HK-2 (cell line): ENCODE data around the gene TAAR6.
A peak's percentile ranks its signal among the peaks of the same experiment; 100 is the strongest.
"Not testable (repeated sequence)": the region's sequence is repeated elsewhere in the genome, so short reads cannot be mapped to it uniquely, and the experiment has no call there.

ENCODE experiments used
- DNase-seq: peaks from one replicate; pipeline ENCODE4 v3.0.0-alpha.2; 2018; ENCODE audit not compliant: unreplicated experiment

Gene TAAR6, protein sequence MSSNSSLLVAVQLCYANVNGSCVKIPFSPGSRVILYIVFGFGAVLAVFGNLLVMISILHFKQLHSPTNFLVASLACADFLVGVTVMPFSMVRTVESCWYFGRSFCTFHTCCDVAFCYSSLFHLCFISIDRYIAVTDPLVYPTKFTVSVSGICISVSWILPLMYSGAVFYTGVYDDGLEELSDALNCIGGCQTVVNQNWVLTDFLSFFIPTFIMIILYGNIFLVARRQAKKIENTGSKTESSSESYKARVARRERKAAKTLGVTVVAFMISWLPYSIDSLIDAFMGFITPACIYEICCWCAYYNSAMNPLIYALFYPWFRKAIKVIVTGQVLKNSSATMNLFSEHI

GRCh38 chr6:132570221-132570777 is at the start of gene TAAR6:
TSS of gene TAAR6 (plus strand) at chr6:132570322. CDS start at chr6:132570322, 0 bp downstream.
- no peak for DNase-seq

GRCh38 chr6:132520953-132521352 is 49.2 kb upstream of the TAAR6 start:
- no peak for DNase-seq

DNA sequence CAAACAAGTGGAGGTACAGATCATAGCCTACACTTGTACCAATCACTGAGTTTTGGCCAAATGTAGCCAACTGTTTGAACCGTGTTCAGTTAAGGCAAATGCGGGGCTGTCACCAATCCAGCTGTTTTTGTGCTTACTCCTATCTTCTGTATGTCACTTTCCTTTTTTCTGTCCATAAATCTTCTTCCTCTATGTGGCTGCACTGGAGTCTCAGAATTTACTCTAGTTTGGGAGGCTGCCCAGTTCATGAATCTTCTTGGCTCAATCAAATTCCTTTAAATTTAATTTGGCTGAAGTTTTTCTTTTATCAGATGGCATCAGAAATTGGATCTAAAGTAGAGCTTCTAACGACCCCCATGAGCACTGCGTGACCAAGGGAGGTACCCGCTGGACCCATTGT is 45.5 kb upstream of the TAAR6 start:
- DNase-seq, result no peak

DNA sequence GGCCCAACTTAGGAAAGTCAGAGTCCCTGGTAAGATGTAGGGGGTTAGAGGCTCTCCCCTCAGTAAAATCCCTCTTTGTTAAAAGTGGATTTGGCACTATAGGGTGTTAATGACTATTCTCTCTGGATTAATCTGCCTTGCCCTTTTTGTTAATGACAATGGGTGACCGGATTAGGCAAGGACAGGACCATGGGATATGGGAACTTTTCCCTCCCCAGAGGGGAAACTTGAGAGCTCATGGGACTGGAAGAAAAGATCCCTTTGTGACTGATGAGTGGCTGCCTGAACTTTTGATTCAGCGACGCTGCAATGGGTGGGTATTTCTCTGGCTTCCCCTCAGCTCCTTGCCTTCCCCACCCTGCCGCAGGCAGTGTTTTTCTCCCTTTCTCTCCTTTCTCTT is 44.3 kb upstream of the TAAR6 start:
- DNase-seq, result no peak

GRCh38 chr6:132526461-132526860 is 43.7 kb upstream of the TAAR6 start:
- no peak for DNase-seq

GRCh38 chr6:132527791-132528190 is 42.3 kb upstream of the TAAR6 start:
- DNase-seq, result no peak

DNA sequence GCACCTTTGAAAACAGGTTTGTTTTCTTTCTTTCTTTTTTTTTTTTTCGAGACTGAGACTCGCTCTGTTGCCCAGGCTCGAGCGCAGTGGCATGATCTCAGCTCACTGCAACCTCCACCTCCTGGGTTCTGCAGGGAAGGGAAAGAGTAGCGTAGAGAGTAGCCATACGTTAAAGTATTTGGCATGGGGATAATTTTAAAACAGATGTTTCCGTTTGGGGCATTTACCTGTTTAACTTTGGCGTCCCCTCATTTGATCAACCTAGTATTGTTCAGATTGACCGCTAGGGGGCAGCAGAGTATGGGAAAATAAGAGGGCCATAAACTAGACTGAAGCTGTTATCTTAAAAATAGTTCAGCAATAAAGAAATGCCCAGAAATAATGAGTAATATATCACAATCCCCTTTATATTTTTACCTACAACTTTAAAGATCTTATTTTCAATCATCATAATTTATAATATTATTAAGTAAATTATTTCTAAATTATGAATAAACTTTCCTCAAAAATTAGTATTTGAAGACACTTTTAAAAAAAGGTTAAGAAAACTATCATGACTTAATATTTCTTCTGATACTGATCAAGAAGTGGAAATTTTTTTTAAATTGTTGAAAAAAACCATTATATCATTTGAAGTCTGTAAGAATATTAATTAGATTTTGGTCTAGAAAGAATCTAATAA is 39.7 kb upstream of the TAAR6 start:
- DNase-seq, result peak; percentile 61

DNA sequence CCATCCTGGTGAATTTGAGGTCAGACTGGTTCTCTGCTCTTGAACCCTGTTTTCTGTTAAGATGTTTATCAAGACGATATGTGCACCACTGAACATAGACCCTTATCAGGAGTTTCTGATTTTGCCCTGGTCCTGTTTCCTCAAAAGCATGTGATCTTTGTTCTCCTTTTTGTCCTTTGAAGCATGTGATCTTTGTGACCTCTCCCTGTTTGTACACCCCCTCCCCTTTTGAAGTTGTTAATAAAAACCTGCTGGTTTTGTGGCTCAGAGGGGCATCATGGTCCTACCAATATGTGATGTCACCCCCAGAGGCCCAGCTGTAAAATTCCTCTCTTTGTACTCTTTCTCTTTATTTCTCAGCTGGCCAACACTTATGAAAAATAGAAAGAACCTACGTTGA is 35.6 kb upstream of the TAAR6 start:
- DNase-seq, result not testable (repeated sequence)

- DNase-seq, result no peak
These were observed 33.0 kb upstream of the TAAR6 start for GRCh38 chr6:132537145-132537544.

DNA sequence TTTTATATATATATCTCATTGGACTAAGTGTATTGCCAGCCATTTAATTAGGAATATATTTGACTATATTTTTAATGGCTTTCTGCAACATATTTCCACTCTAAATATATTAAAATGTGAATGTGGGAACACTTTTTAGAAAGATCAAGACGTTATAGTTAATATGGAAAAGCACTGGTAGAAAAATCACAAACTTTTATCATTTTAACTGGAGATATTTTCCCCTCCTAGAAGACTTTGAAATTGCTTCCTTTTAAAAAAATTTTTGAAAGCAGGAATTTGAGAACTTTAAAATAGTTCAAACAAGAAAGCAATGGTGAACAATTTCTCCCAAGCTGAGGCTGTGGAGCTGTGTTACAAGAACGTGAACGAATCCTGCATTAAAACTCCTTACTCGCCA is 32.1 kb upstream of the TAAR6 start, which contains the start of gene TAAR9:
Gene TAAR9, plus strand, starts transcription at position 301 of the 400 bp plus-strand sequence. Its CDS starts 13 bp downstream, at position 314.
- no peak for DNase-seq

DNA sequence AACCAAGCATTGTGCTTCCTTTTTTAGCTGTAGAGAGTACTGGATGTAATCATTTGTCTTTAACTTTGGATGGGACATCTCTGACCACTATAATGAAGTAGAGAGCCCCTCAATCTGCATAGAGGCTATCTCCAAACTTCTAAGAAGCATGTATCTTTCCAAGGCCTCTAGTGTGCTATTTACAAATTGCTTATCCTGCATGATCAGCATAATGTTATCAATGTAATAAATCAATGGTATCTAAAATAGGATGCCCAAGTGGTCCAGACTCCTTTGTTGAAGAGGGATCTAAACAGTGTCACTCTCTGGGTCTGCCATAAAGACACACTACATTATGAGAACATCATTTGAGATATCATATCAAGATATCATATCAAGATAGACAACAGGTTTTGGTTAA is 25.3 kb upstream of the TAAR6 start:
- DNase-seq, result no peak

- no peak for DNase-seq
These were observed 21.2 kb upstream of the TAAR6 start for GRCh38 chr6:132548746-132549463.

- DNase-seq, result no peak
These were observed 18.9 kb upstream of the TAAR6 start for GRCh38 chr6:132551214-132551613.

GRCh38 chr6:132552372-132552771 is 17.8 kb upstream of the TAAR6 start, which contains the start of gene TAAR8:
TSS of gene TAAR8 (plus strand) at chr6:132552672. CDS start at chr6:132552693, 21 bp downstream.
- DNase-seq, result no peak

GRCh38 chr6:132560087-132560486 is 10.0 kb upstream of the TAAR6 start:
- DNase-seq, result not testable (repeated sequence)

- DNase-seq, result no peak
These were observed 3.7 kb upstream of the TAAR6 start for GRCh38 chr6:132566404-132566803.

GRCh38 chr6:132567566-132567965 is 2.6 kb upstream of the TAAR6 start:
- DNase-seq, result no peak

DNA sequence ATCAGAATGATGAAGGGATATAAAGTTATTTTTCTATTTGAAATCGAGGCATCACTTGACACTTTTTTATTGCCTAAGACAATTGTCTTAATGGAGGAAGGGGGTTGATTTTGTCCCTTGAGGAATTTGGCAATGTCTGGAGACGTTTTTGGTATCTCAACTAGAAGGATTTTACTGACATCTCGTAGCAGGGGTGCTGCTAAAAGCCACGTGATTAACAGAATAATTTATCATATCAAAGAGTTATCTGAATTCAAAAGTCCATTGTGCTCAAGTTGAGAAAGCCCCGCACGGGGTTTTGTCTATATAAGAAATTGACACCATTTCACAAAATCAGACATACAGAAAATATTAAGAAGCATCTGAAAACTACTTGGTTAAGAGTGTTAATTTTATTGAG is 1.5 kb upstream of the TAAR6 start:
- no peak for DNase-seq

- no peak for DNase-seq
These were observed 952 bp upstream of the TAAR6 start for GRCh38 chr6:132569170-132569569.

DNA sequence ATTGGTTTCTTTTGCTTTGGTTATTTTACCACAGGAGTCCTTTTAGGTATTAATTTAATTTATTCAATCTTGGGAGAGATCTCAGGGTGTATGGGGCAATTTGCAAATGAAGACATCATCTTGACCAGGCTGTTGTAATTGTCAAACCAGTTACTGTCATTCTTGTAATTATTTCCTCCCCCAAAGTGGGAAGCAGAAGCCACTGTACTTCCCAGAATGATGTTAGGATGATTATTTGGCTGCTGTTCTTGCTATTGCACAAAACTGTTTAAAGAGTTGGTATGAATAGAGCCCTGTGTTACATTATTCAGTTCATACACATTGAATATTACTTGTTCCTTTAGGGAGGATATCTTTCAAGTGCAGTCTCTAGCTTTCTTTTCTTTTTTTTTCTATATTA is 1.7 kb downstream of the TAAR6 start:
- no peak for DNase-seq

DNA sequence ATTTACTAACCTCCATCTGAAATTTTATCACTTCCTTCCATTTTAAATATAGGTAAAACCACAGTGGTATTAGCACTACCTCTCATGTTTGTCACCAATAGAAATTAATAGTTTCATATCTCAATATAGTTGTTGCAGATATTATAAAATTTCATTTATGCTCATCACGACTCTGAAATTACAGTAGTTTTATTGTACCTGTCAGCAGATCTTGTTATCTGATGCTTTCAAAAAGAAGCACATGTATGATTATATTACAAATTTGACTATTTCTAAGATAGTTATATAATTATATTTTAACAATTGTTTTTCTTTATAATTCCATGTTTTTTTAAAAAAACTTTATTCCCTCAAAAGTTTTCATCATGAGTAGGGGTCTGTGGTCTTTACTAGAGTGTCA is 14.6 kb downstream of the TAAR6 start:
- no peak for DNase-seq

GRCh38 chr6:132587424-132587823 is 17.3 kb downstream of the TAAR6 start:
- DNase-seq, result no peak
